Neural crest cell (in vitro differentiated cells): ENCODE results near the gene LRGUK. TPM values are rescaled to one million over a fixed set of nuclear protein-coding genes. Genes with fewer than 3 reads are reported as not detected.

Experiments used
- DNase-seq: peaks from one replicate; pipeline ENCODE4 v3.0.0; 2021; ENCODE audit warnings: low read depth, mixed read lengths, low spot score
- H3K27ac Mint-ChIP-seq: one replicate; pipeline ENCODE4 v1.8.0; 2021; ENCODE audit warnings: mild to moderate bottlenecking, mixed read lengths; ENCODE audit not compliant: unreplicated experiment
- H3K27me3 Mint-ChIP-seq: 2 replicates; pipeline ENCODE4 v1.8.0; 2021; ENCODE audit warnings: low read depth, mild to moderate bottlenecking, mixed read lengths
- H3K36me3 Mint-ChIP-seq: 2 replicates; pipeline ENCODE4 v1.8.0; 2021; ENCODE audit warnings: low read depth, mild to moderate bottlenecking, mixed read lengths
- H3K4me1 Mint-ChIP-seq: 2 replicates; pipeline ENCODE4 v1.8.0; 2021; ENCODE audit warnings: mixed read lengths
- H3K4me3 Mint-ChIP-seq: one replicate; pipeline ENCODE4 v1.8.0; 2021; ENCODE audit warnings: mild to moderate bottlenecking, mixed read lengths
- H3K9me3 Mint-ChIP-seq: 2 replicates; pipeline ENCODE4 v1.8.0; 2021; ENCODE audit warnings: mixed read lengths
- total RNA-seq: library from RNA; stranded (reverse); gene quantifications from 2 replicates; pipeline ENCODE4 v1.2.1, GENCODE V29; 2021
- TF ChIP-seq, protein P1 (sequence below): fragments of 200-600 bp; sonication (generic); conservative IDR thresholded peaks from 2 replicates; pipeline ENCODE4 v1.5.0; 2021; ENCODE audit warnings: antibody characterized with exemption, mild to moderate bottlenecking

LRGUK gene
- total RNA-seq, 1 donor from 2014 or later: 1.0 TPM

DNA sequence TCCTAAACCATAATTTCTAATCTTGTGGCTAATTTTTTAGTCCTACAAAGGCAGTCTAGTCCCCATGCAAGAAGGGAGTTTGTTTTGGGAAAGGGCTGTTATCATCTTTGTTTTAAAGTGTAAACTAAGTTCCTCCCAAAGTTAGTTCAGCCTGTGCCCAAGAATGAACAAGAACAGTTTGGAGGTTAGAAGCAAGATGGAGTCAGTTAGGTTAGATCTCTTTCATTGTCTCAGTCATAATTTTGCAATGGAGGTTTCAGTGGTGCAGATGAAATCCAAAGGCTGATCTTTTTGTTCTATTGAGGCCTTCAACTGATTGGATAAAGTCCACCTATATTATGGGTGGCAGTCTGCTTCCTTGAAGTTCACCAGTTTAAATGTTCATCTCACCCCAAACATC, 68.1 kb downstream of the LRGUK start:
- Mint-ChIP-seq H3K27me3 (no peaks in the 10 kb centered on the region), H3K27ac (no peak overlapping the region), H3K9me3 (peaks cover under 1% of the 10 kb centered on the region), H3K4me1 (peaks cover 8% of the 10 kb centered on the region), H3K36me3 (peaks cover 3% of the 10 kb centered on the region), H3K4me3 (no peak overlapping the region)
- no peak for DNase-seq
- TF ChIP-seq, protein P1, sequence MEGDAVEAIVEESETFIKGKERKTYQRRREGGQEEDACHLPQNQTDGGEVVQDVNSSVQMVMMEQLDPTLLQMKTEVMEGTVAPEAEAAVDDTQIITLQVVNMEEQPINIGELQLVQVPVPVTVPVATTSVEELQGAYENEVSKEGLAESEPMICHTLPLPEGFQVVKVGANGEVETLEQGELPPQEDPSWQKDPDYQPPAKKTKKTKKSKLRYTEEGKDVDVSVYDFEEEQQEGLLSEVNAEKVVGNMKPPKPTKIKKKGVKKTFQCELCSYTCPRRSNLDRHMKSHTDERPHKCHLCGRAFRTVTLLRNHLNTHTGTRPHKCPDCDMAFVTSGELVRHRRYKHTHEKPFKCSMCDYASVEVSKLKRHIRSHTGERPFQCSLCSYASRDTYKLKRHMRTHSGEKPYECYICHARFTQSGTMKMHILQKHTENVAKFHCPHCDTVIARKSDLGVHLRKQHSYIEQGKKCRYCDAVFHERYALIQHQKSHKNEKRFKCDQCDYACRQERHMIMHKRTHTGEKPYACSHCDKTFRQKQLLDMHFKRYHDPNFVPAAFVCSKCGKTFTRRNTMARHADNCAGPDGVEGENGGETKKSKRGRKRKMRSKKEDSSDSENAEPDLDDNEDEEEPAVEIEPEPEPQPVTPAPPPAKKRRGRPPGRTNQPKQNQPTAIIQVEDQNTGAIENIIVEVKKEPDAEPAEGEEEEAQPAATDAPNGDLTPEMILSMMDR: no peak

DNA sequence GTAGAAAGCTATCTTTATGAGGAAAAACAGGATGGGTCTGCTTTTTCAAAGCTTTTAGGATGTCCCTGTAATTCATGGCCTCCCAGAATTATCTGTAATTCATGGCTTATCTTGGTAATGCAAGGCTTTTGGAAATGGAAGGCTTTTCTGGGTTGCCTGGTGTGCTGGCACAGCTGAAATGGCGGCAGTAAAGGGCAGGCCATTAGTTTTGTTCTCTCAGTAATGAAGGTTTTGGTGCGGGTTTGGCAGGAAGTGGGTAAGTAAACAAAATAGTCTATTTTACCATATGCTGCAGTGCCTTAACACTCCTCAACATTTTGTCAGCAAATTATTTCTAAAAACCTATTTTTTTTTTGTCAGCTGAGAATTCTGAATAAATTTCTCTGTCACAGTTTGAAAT, 69.3 kb downstream of the LRGUK start:
- peaks cover 3% of the 10 kb centered on the region for H3K36me3 Mint-ChIP-seq
- H3K27me3 Mint-ChIP-seq: no peaks in the 10 kb centered on the region
- TF ChIP-seq, protein P1: no peak
- H3K27ac Mint-ChIP-seq: no peak overlapping the region
- H3K4me1 Mint-ChIP-seq: peaks cover 8% of the 10 kb centered on the region
- DNase-seq: no peak
- peaks cover 2% of the 10 kb centered on the region for H3K9me3 Mint-ChIP-seq
- no peak overlapping the region for H3K4me3 Mint-ChIP-seq

DNA sequence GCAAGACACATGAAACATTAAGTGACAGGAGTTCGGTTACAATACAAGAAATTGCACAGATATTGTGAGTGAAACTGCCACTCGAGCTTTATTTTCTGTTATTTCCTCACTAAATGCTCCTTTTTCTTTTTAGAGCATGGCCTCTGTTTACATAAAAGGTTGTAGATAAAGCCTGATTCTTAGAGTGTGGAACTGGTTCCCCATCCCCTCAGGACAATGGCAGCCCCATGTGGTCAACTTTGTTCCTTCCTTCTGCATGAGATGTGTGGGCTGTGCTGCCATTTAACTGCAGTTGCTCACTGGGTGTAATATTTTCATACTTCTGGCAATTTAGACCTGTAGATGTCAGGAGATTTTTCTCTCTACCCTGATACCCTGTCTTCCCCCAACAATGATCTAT, 70.2 kb downstream of the LRGUK start:
- H3K27me3 Mint-ChIP-seq: no peaks in the 10 kb centered on the region
- TF ChIP-seq, protein P1: no peak
- H3K4me1 Mint-ChIP-seq: peaks cover 8% of the 10 kb centered on the region
- peaks cover 5% of the 10 kb centered on the region for H3K36me3 Mint-ChIP-seq
- DNase-seq: no peak
- H3K9me3 Mint-ChIP-seq: peaks cover 2% of the 10 kb centered on the region
- H3K27ac Mint-ChIP-seq: no peak overlapping the region
- no peak overlapping the region for H3K4me3 Mint-ChIP-seq

DNA sequence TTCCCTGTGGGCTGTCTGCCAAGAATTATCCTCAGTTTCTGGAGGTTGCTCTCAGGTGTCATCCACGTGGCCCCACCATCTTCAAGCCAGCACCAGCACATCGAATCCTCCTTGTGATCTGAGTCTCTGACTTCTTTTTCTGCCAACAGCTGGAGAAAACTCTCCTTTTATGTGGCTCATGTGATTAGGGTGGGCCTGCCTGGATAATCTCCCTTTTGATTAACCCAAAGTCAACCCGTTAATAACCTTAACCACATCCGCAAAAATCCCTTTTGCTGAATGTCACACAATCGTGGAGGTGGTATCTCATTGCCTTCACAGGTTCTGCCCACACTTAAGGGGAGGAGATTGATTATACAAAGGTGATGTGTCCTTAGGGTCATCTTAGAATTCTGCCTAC, 73.8 kb downstream of the LRGUK start:
- Mint-ChIP-seq H3K4me1 (peaks cover 8% of the 10 kb centered on the region), H3K9me3 (peaks cover 6% of the 10 kb centered on the region), H3K27me3 (no peaks in the 10 kb centered on the region), H3K4me3 (no peak overlapping the region), H3K36me3 (peaks cover 2% of the 10 kb centered on the region), H3K27ac (no peak overlapping the region)
- DNase-seq: no peak
- TF ChIP-seq, protein P1: no peak

DNA sequence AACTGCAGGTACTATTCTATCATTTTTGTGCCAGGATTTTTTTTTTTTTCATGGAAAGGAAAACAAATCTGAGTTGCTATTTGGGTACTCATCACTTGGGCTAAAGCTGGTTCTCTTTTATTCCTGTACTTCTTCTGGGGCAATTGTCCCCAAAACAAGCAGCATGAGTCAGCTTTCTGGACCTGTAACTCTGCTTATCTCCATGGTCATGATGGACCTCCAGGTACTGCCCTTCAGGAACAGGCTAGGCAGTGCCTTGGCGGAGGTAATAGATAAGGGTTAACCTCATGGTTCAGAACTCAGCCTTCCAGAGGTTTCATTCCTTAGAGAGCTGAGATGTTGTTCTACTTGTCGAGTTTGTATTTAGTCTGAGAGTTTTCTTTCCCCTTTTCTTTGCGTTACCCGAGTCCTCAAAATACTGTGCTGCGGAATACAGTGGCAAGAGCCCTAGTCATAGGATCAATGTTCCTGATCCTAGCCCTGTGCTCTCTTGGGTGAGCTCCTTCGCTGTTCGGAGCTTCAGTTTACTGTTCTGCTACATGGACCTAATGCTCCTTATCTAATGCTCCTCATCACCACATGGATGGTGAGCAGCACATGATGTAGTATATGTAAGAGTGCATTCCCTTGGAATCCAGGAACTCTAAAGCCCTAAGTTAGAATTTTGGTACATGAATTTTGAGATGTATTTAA, 74.6 kb downstream of the LRGUK start:
- no peak for DNase-seq
- Mint-ChIP-seq H3K9me3 (peaks cover 6% of the 10 kb centered on the region), H3K4me1 (peaks cover 8% of the 10 kb centered on the region), H3K4me3 (no peak overlapping the region), H3K27me3 (no peaks in the 10 kb centered on the region), H3K27ac (no peak overlapping the region), H3K36me3 (peaks cover 2% of the 10 kb centered on the region)
- TF ChIP-seq, protein P1: no peak
